HepG2 (cell line): ENCODE data around the gene SLC9A8. TPM values are rescaled to one million over a fixed set of nuclear protein-coding genes. Genes with fewer than 3 reads are reported as not detected.

Source experiments
- ATAC-seq: fragments of 200-7000 bp; cut with Tn5 transposase; 3 replicates; pipeline ENCODE4 v1.9.1; 2020; ENCODE audit warnings: mild to moderate bottlenecking, moderate library complexity
- BruUV-seq: library from RNA; stranded (reverse); fragments of 400-500 nt; replicated peaks from 2 replicates; lab custom pipeline; 2021; lab: Mats Ljungman, UMichigan
- CTCF ChIA-PET: fragments of 300-600 bp; formaldehyde crosslinking; extraction: SDS; loops from one replicate; lab custom pipeline; 2021; ENCODE audit warnings: low total read pairs, inconsistent platforms, low intra/inter-chr PET ratio; lab: Yijun Ruan, JAX
- POLR2A ChIA-PET: fragments of 350-600 bp; sonication (Branson Sonifier 250); formaldehyde crosslinking; loops from one replicate; lab custom pipeline; 2020; ENCODE audit warnings: antibody characterized with exemption, inconsistent platforms; lab: Yijun Ruan, JAX
- DNase-seq: peaks from one replicate; pipeline ENCODE4 v3.0.0-alpha.2; 2015; ENCODE audit warnings: low spot score
- FAIRE-seq: peaks from 3 replicates; lab custom pipeline; 2011; peaks lifted over from hg19 to GRCh38; lab: Jason Lieb, UNC
- H2AFZ ChIP-seq: one replicate; pipeline ENCODE4 v1.6.1; 2011; ENCODE audit warnings: low read length, inconsistent platforms
- H3K27ac ChIP-seq: fragments of 300-600 bp; 3 replicates; pipeline ENCODE4 v1.8.0; 2011; ENCODE audit warnings: mixed run types, mild to moderate bottlenecking, mixed read lengths, low read length, inconsistent platforms; ENCODE audit not compliant: insufficient read depth; ENCODE audit errors: extremely low read length
- H3K27me3 ChIP-seq, 2 experiments: fragments of 200-600 bp in 1 of 2; 2 replicates in 1 of 2; 3 replicates in 1 of 2; pipeline versions ENCODE4 v1.6.0 to v1.8.0; 2011; ENCODE audit warnings: low read length in 2 of 2, mild to moderate bottlenecking in 2 of 2, moderate library complexity in 2 of 2, inconsistent platforms in 1 of 2; ENCODE audit not compliant: insufficient read depth in 2 of 2, control insufficient read depth in 1 of 2
- H3K36me3 ChIP-seq, 2 experiments: fragments of 200-600 bp in 1 of 2; replicated peaks in 1 of 2; 2 replicates in 1 of 2; 3 replicates in 1 of 2; pipeline versions ENCODE4 v1.5.1 to v1.8.0; 2011; ENCODE audit warnings: low read length in 2 of 2, inconsistent platforms in 1 of 2; ENCODE audit not compliant: insufficient read depth in 2 of 2, control insufficient read depth in 1 of 2
- H3K4me1 ChIP-seq: 2 replicates; pipeline ENCODE4 v1.5.1; 2012; ENCODE audit warnings: low read length, inconsistent platforms; ENCODE audit not compliant: insufficient read depth
- H3K4me2 ChIP-seq: 2 replicates; pipeline ENCODE4 v1.6.0; 2011; ENCODE audit warnings: low read depth, low read length, inconsistent platforms
- H3K4me3 ChIP-seq, 3 experiments: fragments of 200-600 bp in 1 of 3; sonication (generic), shearing (Covaris generic) in 1 of 3; replicated peaks in 1 of 3; 2 replicates each; pipeline ENCODE4 v1.5.1; 2011 to 2016; ENCODE audit warnings: low read length in 3 of 3, inconsistent platforms in 2 of 3, low read depth in 2 of 3, mild to moderate bottlenecking in 2 of 3, control low read depth in 1 of 3, mixed read lengths in 1 of 3; ENCODE audit not compliant: insufficient read depth in 1 of 3
- H3K79me2 ChIP-seq: one replicate; pipeline ENCODE4 v1.6.1; 2011; ENCODE audit warnings: low read length, inconsistent platforms; ENCODE audit not compliant: insufficient read depth
- H3K9ac ChIP-seq: 2 replicates; pipeline ENCODE4 v1.6.0; 2011; ENCODE audit warnings: mild to moderate bottlenecking, low read depth, low read length, inconsistent platforms; ENCODE audit not compliant: insufficient read depth
- H3K9me3 ChIP-seq: 2 replicates; pipeline ENCODE4 v1.5.1; 2012; ENCODE audit warnings: mild to moderate bottlenecking, low read length
- H4K20me1 ChIP-seq: 2 replicates; pipeline ENCODE4 v1.6.0; 2011; ENCODE audit warnings: inconsistent platforms, mild to moderate bottlenecking, low read length, moderate library complexity; ENCODE audit not compliant: insufficient read depth
- AGO2 ChIP-seq: fragments of 200-400 bp; formaldehyde crosslinking; optimal IDR thresholded peaks from 2 replicates; pipeline ENCODE3; 2017; ENCODE audit warnings: mild to moderate bottlenecking, low read depth, low read length, moderate library complexity
- HNRNPLL ChIP-seq: fragments of 200-400 bp; formaldehyde crosslinking; IDR thresholded peaks from 2 replicates; pipeline ENCODE4 v1.6.1; 2017; ENCODE audit warnings: mild to moderate bottlenecking, low read depth, low read length; ENCODE audit not compliant: poor library complexity, severe bottlenecking
- KLF16 ChIP-seq, 2 experiments: sonication (generic) in 1 of 2; formaldehyde crosslinking in 1 of 2; IDR thresholded peaks; 2 replicates each; pipeline versions ENCODE4 v1.6.1 to v1.8.0; 2016 to 2023; ENCODE audit warnings: missing genetic modification reagents in 2 of 2, missing compliant biosample characterization in 1 of 2
- ZBTB38 ChIP-seq: sonication (generic); formaldehyde crosslinking; IDR thresholded peaks from 2 replicates; pipeline ENCODE4 v1.5.1; 2020; ENCODE audit warnings: mild to moderate bottlenecking, missing genetic modification reagents
- ZBTB49 ChIP-seq: sonication (generic); formaldehyde crosslinking; IDR thresholded peaks from 2 replicates; pipeline ENCODE4 v1.4.0; 2020; ENCODE audit warnings: missing genetic modification reagents, borderline replicate concordance
- ZBTB8A ChIP-seq: sonication (generic); formaldehyde crosslinking; IDR thresholded peaks from 2 replicates; pipeline ENCODE4 v1.4.0; 2020; ENCODE audit warnings: mild to moderate bottlenecking, low read depth, missing genetic modification reagents, borderline replicate concordance
- ZSCAN29 ChIP-seq: sonication (generic); formaldehyde crosslinking; conservative IDR thresholded peaks from 2 replicates; pipeline ENCODE4 v1.4.0; 2020; ENCODE audit warnings: mild to moderate bottlenecking, missing genetic modification reagents
- WGBS: methylation state at CpG from one replicate; pipeline ENCODE4 v1.1.6; 2017; ENCODE audit warnings: low lambda C conversion rate; 5-methylcytosine and 5-hydroxymethylcytosine counted together
- in situ Hi-C: cut with HindIII; loops from 2 replicates; pipeline ENCODE4 v1.10.0; 2017; ENCODE audit warnings: low pct_unique_long_range_greater_than_20kb; ENCODE audit not compliant: extremely low pct_ligation_motif_present
- intact Hi-C: fragments of 100-400 bp; cut with micrococcal nuclease; formaldehyde crosslinking; loops from one replicate; pipeline ENCODE4 v1.10.0; 2022; ENCODE audit not compliant: unreplicated experiment
- polyA plus RNA-seq, 8 experiments: library from polyadenylated mRNA; depleted of rRNA in 3 of 8; stranded (reverse) in 7 of 8; unstranded in 1 of 8; fragments of >200 nt; fragmentation: Illumina TruSeq in 4 of 8; extraction: Trizol in 4 of 8; gene quantifications; 2 replicates each; pipeline versions ENCODE4 v1.2.1 to v1.2.3, GENCODE V29; 2011 to 2016; ENCODE audit warnings: low read depth in 4 of 8, missing spikeins in 1 of 8, mixed read lengths in 1 of 8; ENCODE audit not compliant: insufficient read depth in 1 of 8
- total RNA-seq, 5 experiments: library from RNA; depleted of rRNA; stranded (reverse); fragments of >200 nt; fragmentation: Illumina TruSeq; extraction: Trizol; gene quantifications; 2 replicates each; pipeline ENCODE4 v1.2.3, GENCODE V29; 2016; ENCODE audit warnings: low read depth in 1 of 5

Gene SLC9A8
- total and polyA plus RNA-seq, 2 of the 13 experiments (the other 11 are each of a cell fraction or from before 2014, with no cell fraction given) = 4.1 to 7.4 TPM

GRCh38 chr20:49906101-49906604 is 93.5 kb downstream of the SLC9A8 start:
- peaks cover 46% of the 10 kb centered on the region for H3K4me1 ChIP-seq
- in situ Hi-C loops (no loop called here), intact Hi-C loops (no loop called here)
- no peak for FAIRE-seq
- H2AFZ ChIP-seq = no peak overlapping the region
- ChIA-PET CTCF (no interaction called here), POLR2A (interaction anchor here (5.0 kb wide), 1 partner anchor 10 kb away, joined by 36 read pairs; the partner anchor contains the start of gene SPATA2)
- H4K20me1 ChIP-seq = no peaks in the 10 kb centered on the region
- no peak overlapping the region for H3K27ac ChIP-seq
- TF ChIP-seq HNRNPLL (peak; percentile 9), AGO2 (peak; percentile 40), ZSCAN29 (CRISPR knock-in tag) (no peak), ZBTB8A (CRISPR knock-in tag) (no peak), ZBTB38 (CRISPR knock-in tag) (0 out of 2 replicates have a peak, but pooled peaks have one; percentile 6), ZBTB49 (CRISPR knock-in tag) (no peak), KLF16 (CRISPR knock-in tag; IDR thresholded peaks at IDR 0.05) (0 out of 4 replicates have a peak, but pooled peaks of 1 of the 2 experiments have one; percentile 48)
- no TSS peak for BruUV-seq
- ATAC-seq = no peak
- no peaks in the 10 kb centered on the region for H3K9me3 ChIP-seq
- H3K36me3 ChIP-seq = peaks cover 40 to 60% of the 10 kb centered on the region in 2 experiments
- no peaks in the 10 kb centered on the region for H3K27me3 ChIP-seq
- peaks cover 21% of the 10 kb centered on the region for H3K79me2 ChIP-seq
- H3K4me3 ChIP-seq = no peak overlapping the region
- 96% methylated on average over 37 of the region's 37 CpGs for WGBS
- no peak for DNase-seq
- H3K9ac ChIP-seq = no peak overlapping the region
- H3K4me2 ChIP-seq = no peak overlapping the region
